Mucosa of gallbladder (tissue), 1 donor: ENCODE data around the gene GZMA. TPM values are rescaled to one million over a fixed set of nuclear protein-coding genes. Genes with fewer than 3 reads are reported as not detected.
"Not testable (repeated sequence)": the region's sequence is repeated elsewhere in the genome, so short reads cannot be mapped to it uniquely, and the experiment has no call there.

Experiments used
- DNase-seq: peaks from one replicate; pipeline ENCODE4 v3.0.0-alpha.2; 2020; ENCODE audit warnings: low spot score
- total RNA-seq: library from RNA; stranded (reverse); gene quantifications from one replicate; pipeline ENCODE4 v1.2.1, GENCODE V29; 2021
- donor health status: DM: no; HTN: no; CAD: no.

The GZMA gene
- 5.4 TPM for total RNA-seq

DNA sequence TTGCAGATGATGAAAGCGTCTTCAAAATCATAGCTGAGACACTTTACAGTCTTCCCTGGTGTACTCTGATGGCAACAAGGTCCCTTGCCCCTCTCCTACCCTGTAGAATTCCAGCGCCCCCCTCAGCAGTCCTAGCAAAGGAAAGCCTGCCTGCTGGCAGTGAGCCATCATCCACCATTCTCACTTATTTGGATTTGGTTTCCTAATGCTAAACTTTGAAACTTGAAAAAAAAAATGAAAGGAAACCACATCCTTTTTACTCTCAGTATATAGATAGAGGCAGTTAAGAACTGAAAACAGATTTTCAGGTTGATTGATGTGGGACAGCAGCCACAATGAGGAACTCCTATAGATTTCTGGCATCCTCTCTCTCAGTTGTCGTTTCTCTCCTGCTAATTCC lies at the start of gene GZMA:
Gene GZMA (plus strand): TSS at position 299 of the 400 bp plus-strand sequence. CDS start 37 bp downstream, at position 336.
- DNase-seq = no peak

GRCh38 chr5:55055183-55055582 lies 47.3 kb upstream of the GZMA start:
- no peak for DNase-seq

DNA sequence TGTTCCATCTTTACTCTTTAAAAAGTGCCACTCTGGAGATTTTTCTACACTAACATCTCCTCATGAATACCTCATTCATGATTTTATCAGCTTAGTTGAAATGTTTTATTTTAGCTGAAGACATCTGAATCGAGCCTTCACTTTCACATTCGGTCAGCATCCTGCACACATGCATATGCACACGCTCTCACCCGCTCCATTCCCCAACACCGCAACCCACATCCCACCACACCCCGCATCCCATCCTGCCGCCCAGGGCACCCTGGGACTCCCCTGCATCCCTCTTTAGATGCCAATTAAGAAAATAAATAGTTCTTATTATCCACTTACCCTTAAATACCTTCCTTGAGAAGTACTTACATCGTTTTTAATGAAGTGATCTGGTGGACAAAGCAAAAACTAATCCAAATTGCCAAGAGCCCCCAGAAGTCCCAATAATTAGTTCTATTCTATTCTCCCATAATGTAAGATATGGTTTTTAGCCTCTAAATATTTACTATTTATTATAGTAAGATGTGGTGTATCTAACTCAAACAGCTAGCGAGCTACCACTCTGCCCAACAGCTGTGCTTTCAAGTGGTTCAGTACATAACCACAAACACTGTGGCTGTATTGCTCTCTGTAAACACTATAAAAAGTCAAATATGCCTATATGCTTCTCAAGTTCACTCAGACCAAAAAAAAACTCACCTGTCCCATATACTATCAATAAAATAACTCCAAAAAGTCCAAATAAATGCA lies 40.2 kb upstream of the GZMA start:
- no peak for DNase-seq

DNA sequence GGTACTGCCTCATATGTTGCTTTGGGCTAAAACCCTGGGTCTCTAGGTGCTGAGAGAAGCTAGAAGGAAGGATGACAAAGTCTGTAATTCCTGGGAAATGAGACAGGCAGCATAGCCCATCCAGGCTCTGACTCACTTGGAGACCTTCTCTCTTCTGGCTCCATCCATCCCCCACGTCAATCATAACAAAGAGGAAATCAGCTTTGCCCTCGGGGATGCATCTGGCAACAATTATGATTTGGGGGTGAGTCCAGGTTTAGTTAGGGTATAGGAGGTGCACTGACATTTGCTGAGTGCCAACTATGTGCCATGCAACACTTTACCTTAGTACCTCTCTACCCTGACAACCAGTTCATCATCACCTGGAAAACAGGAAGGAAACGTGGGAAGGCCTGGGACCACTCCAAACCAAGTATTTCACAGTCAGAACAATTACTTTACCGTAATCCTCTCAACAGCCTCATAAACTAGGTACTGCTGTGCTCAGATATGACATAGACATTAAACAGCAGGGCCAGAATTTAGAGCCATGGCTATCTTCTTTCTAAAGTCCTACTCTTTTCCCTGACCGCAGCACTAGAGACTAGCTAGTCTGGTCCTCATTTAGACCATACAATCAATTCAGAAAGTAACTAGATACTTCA lies 39.1 kb upstream of the GZMA start:
- DNase-seq = no peak

DNA sequence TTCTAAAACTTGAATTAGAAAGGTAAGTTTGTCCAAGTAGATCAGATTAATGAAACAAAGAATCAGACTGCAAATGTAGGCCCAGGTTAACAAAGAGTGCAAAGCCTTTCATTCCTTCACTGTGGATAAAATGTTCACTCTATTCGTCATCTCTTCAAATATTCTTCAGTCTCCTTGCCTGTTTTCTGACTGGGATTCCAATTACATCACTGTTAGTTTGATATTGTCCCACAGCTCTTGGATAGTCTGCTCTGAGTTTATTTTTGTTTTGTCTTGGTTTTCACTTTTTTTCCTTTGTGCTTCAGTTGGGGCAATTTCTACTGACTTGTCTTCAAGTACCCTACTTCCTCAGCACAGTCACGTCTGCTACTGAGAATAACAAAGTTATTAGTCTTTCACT lies 38.5 kb upstream of the GZMA start:
- DNase-seq = no peak

- DNase-seq = no peak
Observed at GRCh38 chr5:55064523-55064922, 37.9 kb upstream of the GZMA start.

DNA sequence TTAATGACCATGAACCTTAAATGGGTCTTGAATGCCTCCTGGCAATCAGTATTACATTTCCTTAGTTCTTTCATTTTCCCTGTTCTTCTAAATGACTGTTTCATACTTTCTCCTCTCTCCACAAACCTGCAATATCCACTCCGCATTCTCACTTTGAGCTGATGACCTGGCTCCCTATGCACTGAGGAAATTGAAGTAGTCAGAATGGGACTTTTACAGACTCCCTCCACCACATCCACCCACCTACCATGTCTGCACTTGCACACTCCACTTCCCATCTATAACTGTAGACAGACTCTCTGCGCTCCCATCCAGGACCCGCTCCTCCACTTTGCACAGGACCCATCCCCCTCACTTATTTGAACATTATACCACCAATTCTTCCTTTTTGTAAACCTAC lies 36.2 kb upstream of the GZMA start:
- no peak for DNase-seq

DNA sequence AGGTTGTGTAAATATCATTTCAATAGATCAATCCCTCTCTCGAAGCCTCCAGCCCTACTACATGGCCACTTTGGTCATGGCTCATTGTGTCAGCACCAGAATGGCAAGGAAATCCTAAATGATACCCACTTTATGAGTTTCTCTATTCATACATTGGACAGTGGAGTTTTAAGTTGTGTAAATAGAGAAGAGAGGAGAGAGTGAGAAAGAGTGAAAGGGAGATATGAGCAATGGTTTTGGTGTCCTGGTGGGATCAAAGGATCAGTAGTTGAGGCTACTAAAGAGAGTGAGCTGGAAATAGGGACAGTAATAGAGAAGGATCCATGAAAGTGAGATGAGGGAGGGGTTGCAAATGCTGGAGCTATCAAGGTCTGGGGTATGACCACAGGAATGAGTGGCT lies 31.5 kb upstream of the GZMA start:
- no peak for DNase-seq

DNA sequence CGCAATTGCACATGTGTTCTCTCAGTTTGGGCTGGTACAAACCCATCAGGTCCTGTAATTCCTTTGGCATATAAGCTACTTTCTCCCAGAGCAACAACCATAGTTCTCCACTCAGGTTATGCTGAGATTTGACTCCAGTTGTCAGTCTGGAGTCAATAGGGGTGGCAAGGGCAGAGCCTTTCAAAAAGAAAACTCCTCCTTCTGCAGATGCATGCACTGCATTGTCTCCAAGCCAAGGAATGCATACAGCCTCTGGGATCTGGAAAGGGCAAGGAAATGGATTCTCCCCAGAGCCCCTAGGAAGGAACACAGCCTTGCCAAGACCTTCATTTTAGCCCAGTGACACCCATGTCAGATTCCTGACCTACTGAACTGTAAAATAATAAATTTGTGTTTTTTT lies 31.0 kb upstream of the GZMA start:
- no peak for DNase-seq

- DNase-seq = no peak
Observed at GRCh38 chr5:55072666-55073065, 29.8 kb upstream of the GZMA start.

- no peak for DNase-seq
Observed at GRCh38 chr5:55073211-55073610, 29.2 kb upstream of the GZMA start.

DNA sequence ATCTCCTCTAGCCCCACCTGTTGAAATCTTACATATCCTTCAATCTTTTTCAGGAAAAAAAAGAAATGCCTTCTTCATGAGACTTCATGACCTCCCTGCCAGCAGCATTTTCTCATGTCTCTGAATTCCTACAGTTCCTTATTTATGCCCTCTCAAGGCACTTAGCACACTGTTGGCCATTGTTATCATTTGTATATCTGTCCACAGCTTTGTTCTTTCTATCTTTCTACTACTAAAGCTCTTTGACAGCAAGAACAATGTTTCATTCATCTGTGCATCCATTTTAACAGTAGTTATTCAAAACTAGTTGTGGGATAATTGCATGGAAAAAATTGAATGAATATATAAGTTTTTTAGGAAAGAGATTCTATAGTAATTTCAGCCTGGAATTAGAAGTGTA lies 20.9 kb upstream of the GZMA start:
- DNase-seq = no peak

GRCh38 chr5:55089301-55089700 lies 13.1 kb upstream of the GZMA start:
- not testable (repeated sequence) for DNase-seq

DNA sequence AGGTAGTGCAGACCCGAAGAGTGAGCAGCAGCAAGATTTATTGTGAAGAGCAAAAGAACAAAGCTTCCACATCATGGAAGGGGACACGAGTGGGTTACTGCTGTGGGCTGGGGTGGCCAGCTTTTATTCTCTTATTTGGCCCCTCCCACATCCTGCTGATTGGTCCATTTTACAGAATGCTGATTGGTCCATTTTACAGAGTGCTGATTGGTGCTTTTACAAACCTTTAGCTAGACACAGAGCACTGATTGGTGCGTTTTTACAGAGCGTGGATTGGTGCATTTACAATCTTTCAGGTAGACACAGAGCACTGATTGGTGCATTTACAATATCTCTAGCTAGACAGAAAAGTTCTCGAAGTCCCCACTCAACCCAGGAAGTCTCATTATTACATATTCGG lies 11.4 kb upstream of the GZMA start:
- not testable (repeated sequence) for DNase-seq

- no peak for DNase-seq
Observed at GRCh38 chr5:55096182-55096581, 6.3 kb upstream of the GZMA start.

GRCh38 chr5:55096861-55097260 lies 5.6 kb upstream of the GZMA start:
- DNase-seq = peak; percentile 53

- not testable (repeated sequence) for DNase-seq
Observed at GRCh38 chr5:55101148-55101547, 1.3 kb upstream of the GZMA start.

- no peak for DNase-seq
Observed at GRCh38 chr5:55101556-55102276, 730 bp upstream of the GZMA start.

DNA sequence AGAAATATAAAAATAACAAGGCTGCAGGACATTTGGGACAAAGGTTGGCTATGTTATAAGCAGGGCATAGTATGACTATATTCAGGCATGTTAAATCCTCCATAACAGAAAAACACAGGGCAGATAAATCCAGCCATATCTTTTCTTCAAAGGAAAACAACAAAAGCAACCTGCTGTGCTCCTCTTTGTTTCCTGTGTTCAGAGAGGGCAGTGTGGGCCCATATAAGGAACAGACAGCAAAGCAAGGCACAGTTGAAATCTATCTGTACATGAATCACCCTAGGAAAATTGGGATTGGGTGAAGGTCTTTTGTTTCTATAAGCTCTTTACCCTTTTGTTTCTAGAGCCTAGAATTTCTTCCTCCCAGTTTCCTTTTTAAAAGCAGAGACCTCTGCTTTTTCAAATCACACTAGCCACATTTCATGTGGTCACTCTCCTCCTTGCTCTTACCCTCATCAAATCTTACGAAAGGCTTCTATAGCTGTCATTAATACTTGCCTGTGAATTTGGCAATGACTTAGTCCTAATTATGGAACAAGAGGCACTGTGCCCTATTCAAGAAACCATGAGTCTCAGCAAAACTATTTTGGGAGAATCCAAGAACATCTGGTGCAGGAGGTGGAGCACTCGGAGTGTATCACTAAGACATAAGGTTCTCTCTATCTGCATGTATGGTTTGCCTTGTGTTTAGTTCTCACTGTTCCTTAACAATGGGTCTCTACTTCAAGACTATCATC lies 1.8 kb downstream of the GZMA start:
- no peak for DNase-seq

DNA sequence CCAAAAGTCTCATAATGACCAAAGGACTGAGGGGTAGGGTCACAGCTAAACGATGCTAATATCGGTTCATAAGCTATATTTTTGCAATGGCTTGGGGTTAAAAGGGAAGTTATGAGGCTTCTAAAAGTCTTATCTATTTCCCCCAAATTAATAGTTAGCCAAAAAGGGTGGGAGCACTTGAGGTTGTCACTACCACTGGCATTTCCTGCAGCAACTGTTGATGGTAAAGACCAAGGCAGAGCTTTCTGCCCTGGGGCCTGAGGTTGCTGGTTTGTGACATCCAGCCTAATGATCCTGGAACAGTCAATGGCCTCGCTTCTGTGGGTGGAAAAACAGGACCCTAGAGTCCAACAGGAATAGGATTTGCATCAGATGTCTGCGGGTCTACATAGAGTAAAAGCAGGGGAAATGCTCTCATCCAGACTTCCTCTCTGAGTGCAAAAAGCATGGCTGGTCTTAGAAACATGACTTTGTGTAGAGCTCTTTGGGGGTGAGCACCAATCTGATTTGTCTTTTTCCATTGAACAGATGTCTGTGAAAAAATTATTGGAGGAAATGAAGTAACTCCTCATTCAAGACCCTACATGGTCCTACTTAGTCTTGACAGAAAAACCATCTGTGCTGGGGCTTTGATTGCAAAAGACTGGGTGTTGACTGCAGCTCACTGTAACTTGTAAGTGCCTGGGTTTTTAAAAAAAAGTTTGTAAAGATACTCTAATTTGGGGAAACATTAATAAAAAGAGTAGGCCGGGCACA lies 2.7 kb downstream of the GZMA start:
- no peak for DNase-seq

DNA sequence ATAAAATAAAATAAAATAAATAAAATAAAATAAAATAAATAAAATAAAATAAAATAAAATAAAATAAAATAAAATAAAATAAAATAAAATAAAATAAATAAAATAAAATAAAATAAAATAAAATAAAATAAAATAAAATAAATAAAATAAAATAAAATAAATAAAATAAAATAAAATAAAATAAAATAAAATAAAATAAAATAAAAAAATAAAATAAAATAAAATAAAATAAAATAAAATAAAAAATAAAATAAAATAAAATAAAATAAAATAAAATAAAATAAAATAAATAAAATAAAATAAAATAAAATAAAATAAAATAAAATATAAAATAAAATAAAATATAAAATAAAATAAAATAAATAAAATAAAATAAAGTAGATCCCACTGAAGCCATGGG lies 3.5 kb downstream of the GZMA start:
- DNase-seq = not testable (repeated sequence)
